Activated T-helper 9 cell treated with anti-CD3 and anti-CD28 coated beads, Interleukin-2, amount 50 U/mL, for 16 hours (primary cell): ENCODE data around the gene GRIP2.

Source experiments
- DNase-seq: peaks from one replicate; pipeline ENCODE4 v3.0.0-alpha.2; 2020; ENCODE audit warnings: low read depth

GRIP2 gene

GRCh38 chr3:14539742-14540491, at the start of gene GRIP2:
Gene GRIP2 (minus strand): TSS chr3:14540342. CDS start chr3:14540308, 34 bp downstream.
- no peak for DNase-seq

GRCh38 chr3:14588425-14589112, 48.4 kb upstream of the GRIP2 start:
- DNase-seq = no peak

GRCh38 chr3:14587740-14588360, 47.7 kb upstream of the GRIP2 start:
- no peak for DNase-seq

DNA sequence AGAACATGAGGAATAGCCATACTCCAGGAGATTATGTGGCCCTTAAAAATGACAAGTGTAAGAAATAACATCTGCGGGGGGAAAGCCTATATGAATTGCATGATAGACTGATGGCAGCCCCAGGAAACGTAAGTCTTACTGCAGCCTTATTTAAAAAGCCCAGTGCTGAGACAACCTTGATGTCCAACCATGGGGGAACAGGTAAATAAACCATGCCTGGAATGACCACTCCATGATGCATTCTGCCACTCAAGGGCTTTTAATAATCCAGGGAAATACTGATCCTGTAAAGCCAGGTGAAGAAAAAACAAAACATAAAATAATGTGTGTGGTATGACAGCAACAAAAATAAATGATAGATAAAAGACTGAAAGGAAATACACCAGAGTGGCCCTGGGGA, 46.5 kb upstream of the GRIP2 start:
- no peak for DNase-seq

- no peak for DNase-seq
Measured at GRCh38 chr3:14583548-14584091, 43.5 kb upstream of the GRIP2 start.

- DNase-seq = no peak
Measured at GRCh38 chr3:14582045-14582410, 41.9 kb upstream of the GRIP2 start.

DNA sequence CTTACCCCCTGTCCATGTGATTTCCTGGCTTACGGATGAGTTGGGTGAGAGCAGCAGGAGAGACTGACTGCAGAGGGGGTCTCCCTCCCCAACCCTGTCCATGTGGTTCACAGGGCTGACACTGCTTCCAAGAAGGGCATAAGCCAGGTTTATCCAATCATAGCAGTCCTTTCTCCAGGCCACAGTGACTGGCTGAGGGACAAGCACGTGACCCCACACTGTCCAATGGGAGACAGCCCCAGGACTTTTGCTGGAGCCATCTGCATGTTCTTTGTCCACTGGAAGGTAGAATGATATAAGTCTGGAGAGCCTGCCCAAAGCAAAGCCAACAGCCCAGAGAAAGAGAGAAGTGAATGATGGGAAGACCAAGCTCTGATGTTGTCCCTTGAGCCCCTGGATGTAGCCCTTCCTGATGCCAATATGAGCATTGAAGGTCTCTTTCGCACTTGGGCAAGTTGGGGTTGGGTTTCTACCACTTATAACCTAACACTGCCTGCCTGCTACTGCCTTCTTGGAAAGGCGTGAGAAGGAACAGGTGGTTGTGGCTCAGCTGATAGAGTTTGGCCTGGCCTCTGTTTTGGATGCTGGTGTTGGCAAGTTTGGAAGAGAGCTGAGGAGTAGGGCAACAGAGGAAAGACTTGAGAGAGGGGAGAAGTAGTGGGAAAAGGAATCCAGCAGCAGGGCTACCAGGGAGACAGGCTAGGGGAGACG, 41.3 kb upstream of the GRIP2 start:
- no peak for DNase-seq

DNA sequence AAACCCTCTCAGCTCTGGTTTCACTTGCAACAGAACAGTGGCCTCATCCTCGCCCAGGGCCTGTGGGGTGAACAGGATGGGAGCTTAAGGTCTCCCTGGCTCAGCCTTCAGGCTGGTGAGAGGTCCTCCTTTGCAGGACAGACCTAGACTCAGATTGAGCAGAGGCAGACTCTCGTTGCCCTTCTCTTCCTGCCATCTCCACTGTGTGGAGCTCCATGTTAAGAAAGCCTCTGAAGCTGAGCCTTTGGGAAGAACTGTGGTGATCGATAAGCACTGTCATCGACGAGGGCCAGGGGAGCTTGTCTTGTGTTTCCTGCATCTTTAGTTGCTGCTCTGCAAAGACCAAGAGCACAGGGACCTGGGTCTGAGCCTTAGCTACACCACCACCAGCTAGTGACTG, 37.8 kb upstream of the GRIP2 start:
- DNase-seq = no peak

DNA sequence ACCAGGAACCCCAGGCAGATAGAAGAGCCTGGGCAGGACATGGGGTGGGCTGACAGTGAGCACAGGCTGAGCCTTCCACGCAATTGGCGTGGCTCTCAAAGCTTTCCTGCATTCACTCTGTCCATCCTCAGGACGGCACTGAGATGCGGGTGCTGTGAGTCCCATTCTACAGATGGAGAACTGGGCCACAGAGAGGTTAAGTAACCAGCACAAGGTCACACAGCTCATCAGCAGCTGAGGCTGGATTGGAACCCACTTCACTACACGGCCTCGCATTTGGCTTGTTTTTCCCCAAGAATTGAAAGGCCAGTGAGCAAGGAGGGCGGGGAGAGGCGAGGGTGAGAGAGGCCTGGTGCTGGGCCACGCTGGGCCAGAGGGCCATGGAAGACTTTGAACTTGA, 36.0 kb upstream of the GRIP2 start:
- no peak for DNase-seq

GRCh38 chr3:14574183-14574582, 34.0 kb upstream of the GRIP2 start:
- no peak for DNase-seq

DNA sequence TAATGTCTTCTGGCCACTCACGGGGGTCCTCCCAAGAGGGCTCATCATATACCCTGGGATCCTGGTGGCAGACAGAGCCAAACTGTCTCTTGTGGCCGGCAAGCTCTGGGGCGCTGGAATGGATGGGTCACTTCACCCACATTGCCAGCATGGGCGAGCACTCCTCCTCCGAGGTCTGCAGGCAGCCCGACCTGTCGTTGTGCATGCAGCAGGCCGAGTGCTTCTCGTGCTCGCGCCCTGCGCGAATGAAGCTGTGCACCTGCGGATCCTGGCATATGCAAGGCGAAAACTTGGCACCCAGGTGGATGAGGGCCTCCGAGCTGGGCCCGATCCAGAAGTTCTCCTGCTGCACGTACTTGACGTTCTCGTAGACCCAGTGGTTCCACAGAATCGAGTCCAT, 33.6 kb upstream of the GRIP2 start:
- no peak for DNase-seq

GRCh38 chr3:14570864-14571263, 30.7 kb upstream of the GRIP2 start:
- DNase-seq = no peak

- no peak for DNase-seq
Measured at GRCh38 chr3:14570089-14570488, 29.9 kb upstream of the GRIP2 start.

- no peak for DNase-seq
Measured at GRCh38 chr3:14569474-14570000, 29.4 kb upstream of the GRIP2 start.

DNA sequence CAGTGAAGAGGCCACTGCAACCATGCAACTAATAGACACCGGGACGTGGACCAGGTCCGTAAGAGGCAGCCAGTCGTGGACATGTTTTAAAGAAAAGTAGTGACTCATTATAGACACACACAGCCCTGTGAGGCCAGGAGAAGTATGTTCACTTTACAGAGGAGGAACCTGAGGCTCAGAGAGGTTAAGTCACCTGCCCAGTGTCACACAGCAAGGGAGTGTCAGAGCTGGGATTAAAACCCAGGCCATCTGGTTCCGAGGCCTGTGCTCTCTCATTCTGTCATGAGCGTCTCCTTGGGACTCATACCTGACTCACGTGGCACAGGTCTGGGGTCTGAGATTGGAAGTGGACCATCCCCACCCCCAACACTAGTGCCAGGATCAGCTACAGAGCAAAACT, 28.1 kb upstream of the GRIP2 start:
- no peak for DNase-seq

GRCh38 chr3:14566812-14567211, 26.7 kb upstream of the GRIP2 start:
- no peak for DNase-seq

DNA sequence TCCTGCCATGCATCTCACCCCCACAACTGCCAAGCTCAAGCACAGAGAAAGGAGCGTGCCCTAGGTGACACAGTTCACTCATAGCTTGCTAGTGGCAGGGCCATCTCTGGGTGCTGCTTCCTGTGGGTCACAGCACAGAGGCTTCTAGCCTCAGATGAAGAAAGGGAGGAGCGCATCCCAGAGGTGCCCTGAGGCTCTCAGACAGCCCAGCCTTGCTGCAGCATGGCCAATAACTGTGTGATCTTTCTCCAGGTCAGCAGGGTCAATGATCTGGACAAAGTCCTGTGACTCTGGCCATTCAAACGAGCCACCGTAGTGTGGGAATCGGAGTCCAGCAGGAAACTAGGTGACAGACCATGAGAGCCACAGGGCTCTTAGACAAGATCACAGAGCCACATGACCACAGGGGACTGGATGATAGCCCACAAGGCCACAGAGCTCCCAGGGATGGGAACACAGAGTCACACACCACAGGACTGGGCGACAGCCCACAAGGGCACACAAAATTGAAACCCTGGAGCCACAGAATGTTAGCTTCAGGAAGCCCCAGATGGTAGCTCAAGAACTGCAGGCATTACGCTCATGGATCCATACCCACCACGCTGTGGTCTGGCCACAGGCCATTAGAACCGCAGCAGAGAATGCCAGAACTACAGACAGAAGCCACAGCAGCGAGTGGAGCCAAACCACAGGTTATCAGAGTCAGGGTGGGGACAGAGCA, 25.9 kb upstream of the GRIP2 start:
- no peak for DNase-seq

DNA sequence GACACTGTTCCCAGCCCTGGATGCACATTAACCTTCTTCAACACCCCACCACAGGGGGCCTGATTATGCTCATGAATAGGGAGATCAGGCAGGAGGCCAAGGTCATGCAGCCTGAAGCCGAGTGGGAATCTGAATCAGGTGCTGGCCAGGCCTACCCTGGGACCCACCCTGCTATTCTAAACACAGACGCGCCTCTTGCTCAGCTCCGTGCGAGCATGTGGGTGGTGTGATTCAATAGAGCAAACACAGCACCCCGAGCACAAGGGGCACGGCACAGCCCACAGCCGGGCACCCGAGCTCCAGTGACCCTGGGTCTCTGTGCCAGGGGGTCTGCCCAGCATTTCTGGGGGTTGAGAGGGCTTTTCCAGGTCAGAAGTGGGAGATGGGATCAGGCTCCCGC, 24.6 kb upstream of the GRIP2 start:
- no peak for DNase-seq

DNA sequence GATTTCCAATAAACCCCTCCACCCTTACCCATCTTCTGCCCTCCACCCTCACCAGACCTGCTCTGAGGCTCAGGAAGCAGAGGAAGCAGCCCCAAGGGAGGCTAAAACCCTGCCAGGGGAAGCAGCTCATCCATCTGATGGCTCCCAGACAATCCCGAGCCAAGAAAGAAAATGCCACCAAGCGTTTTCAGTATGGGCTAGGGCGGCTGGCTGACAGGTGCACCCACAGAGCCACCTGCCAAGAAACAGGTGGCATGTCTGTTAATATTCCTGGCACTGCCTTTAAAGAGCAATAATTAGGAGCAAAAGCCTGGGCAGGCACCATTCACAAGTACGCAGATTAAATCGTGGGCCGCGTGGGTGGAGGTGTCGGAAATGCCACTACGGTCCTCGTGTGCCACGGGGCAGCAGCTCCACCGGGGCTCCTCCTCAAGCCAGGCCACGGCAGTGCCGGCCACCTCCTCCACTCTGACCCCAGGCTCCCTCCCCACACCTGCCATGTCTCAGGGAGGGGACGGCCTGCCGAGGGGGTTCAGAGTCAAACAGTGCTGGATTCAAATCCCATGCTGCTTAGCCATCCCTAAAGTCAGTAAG, 23.9 kb upstream of the GRIP2 start:
- no peak for DNase-seq

- DNase-seq = no peak
Measured at GRCh38 chr3:14562121-14562890, 22.2 kb upstream of the GRIP2 start.
